Measurements from ENCODE around the gene CTRB1.

The CTRB1 gene

GRCh38 chr16:75225092-75225491 lies 6.3 kb downstream of the CTRB1 start:
- intact Hi-C loops (cut with micrococcal nuclease), result no loop called here
- Mint-ChIP-seq H3K36me3 (ENCODE audit: low read depth) (no peaks in the 10 kb centered on the region), H3K4me3 (no peak overlapping the region), H3K27me3 (peaks cover 85% of the 10 kb centered on the region), H3K27ac (no peak overlapping the region), H3K9me3 (no peaks in the 10 kb centered on the region), H3K4me1 (ENCODE audit: low read depth) (peaks cover 8% of the 10 kb centered on the region)

DNA sequence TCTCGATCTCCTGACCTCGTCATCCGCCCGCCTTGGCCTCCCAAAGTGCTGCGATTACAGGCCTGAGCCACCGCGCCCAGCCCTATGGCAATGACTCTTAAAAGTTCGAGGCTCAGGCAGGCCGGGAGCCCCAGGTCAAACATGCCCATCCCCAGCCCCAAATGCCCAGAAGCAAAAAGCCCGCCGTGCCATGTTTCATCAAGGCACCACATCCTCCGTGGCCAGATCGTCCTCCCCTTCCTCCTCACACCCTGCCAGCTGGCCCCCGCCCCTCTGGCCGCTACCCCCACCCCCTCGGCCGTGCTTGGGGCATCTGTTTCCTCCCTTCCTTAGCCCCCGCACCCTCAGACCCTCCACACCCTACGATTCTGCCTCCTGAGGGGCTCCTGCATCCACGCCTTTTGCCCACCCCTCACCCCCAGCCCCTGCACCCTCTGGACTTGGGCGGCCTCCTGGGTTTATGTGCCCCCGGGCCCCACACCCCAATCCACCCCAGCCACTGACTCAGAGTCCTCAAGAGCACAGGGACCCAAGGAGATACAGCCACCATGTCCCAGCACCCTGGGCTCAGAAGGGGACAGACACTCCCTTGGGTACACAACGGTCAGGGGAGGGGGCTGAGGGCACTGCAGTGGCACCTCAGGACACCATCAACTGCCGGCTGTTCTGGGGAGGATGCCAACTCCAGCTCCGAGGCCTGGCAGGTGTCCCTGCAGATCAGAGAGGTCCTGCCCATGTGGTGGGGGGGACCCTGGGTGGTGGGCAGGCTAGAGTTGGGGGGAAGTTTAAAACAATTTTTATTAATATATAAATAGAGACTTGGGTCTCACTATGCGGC lies 7.1 kb downstream of the CTRB1 start:
- no peak overlapping the region for H3K27ac Mint-ChIP-seq
- H3K4me1 Mint-ChIP-seq (ENCODE audit: low read depth), result peaks cover 8% of the 10 kb centered on the region
- no peaks in the 10 kb centered on the region for H3K36me3 Mint-ChIP-seq (ENCODE audit: low read depth)
- no peak overlapping the region for H3K4me3 Mint-ChIP-seq
- intact Hi-C loops (cut with micrococcal nuclease), result loop anchor here (2.0 kb wide), 1 partner anchor 19 kb away; the partner anchor contains the start of gene CTRB2
- no peaks in the 10 kb centered on the region for H3K9me3 Mint-ChIP-seq
- peaks cover 86% of the 10 kb centered on the region for H3K27me3 Mint-ChIP-seq

DNA sequence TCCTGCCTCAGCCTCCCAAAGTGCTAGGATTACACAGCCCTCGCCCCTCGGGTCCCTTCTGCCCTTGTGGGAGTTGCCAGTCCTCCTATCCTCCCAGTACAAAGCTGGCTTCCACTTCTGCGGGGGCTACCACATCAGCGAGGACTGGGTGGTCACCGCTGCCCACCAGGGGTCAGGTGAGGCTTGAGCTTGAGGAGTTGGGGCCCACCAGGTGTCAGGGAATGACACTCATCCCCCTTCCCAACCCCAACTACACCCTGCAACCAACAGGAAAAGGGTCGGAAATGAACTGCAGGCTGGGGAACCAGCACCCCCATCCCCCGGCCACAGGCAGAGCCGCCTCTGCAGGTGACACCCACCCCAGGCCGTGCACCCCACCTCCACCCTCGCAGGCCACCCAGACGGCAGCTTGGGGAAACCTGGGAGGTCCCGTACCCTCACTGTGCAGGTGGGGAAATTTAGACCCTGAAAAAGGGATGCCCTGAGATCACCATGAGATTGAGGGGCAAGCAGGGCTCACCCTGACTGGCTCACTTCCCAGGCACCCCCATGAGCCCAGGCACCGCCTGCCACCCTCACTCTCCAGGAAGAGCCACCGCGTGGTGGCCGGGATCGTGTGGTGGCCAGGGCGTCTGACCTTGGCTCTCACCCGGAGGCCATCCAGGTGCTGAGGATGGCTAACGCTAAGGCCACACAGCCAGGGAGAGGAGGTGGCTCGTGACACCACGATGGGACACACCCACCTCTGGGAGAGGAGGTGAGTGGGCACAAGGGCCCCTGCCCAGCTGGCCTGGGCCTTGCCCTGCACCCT lies 8.0 kb downstream of the CTRB1 start:
- Mint-ChIP-seq H3K27ac (no peak overlapping the region), H3K4me1 (ENCODE audit: low read depth) (peaks cover 8% of the 10 kb centered on the region), H3K27me3 (peaks cover 87% of the 10 kb centered on the region), H3K9me3 (no peaks in the 10 kb centered on the region), H3K4me3 (no peak overlapping the region), H3K36me3 (ENCODE audit: low read depth) (no peaks in the 10 kb centered on the region)
- intact Hi-C loops (cut with micrococcal nuclease), result loop anchor here (2.0 kb wide), 1 partner anchor 20 kb away; the partner anchor contains the start of gene CTRB2

DNA sequence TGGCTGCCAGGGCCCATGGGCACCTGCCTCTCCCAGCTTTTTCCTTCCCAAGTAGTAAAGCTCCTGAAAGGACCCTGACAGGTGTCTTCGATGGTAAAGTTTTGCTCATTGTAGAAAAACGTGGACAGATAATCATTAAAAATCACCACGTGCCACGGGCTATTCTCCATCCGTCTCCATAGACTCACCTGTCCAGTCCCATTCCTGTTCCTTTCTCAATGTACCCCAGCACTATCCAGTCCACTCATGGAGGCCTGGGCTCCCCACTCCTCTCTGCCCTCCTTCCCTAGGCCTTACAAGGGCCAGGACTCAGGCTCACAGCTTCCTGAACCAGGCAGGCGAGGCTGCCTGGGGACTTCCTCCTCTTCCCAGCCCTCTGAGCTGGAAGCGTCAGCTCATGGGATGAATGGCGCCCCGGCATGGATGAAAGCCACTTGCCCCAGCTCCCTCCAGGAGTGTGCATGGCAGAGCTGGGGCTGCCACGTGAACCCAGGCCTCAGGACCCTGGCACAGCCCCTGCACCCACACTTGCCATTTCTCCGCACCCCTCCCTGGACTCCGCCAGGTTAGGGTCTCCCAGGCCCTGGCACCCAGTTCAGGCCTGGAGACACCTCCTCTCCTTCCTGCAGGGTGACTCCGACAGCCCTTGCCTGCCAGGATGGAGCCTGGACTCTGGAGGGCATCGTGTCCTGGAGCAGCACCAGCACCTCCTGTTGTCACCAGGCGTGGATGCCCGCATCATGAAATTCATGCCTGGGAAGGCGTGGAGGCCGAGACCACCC lies 8.8 kb downstream of the CTRB1 start:
- peaks cover 1% of the 10 kb centered on the region for H3K4me1 Mint-ChIP-seq (ENCODE audit: low read depth)
- intact Hi-C loops (cut with micrococcal nuclease), result loop anchor here (2.0 kb wide), 1 partner anchor 21 kb away; the partner anchor contains the start of gene CTRB2
- H3K27me3 Mint-ChIP-seq, result peaks cover 88% of the 10 kb centered on the region
- H3K4me3 Mint-ChIP-seq, result no peak overlapping the region
- H3K9me3 Mint-ChIP-seq, result no peaks in the 10 kb centered on the region
- H3K36me3 Mint-ChIP-seq (ENCODE audit: low read depth), result no peaks in the 10 kb centered on the region
- H3K27ac Mint-ChIP-seq, result no peak overlapping the region

GRCh38 chr16:75228143-75228976 lies 9.6 kb downstream of the CTRB1 start:
- H3K36me3 Mint-ChIP-seq (ENCODE audit: low read depth), result no peaks in the 10 kb centered on the region
- H3K4me1 Mint-ChIP-seq (ENCODE audit: low read depth), result no peaks in the 10 kb centered on the region
- H3K27me3 Mint-ChIP-seq, result peaks cover 95% of the 10 kb centered on the region
- H3K27ac Mint-ChIP-seq, result no peak overlapping the region
- H3K4me3 Mint-ChIP-seq, result no peak overlapping the region
- intact Hi-C loops (cut with micrococcal nuclease), result no loop called here
- no peaks in the 10 kb centered on the region for H3K9me3 Mint-ChIP-seq

- H3K27ac Mint-ChIP-seq, result no peak overlapping the region
- H3K4me3 Mint-ChIP-seq, result no peak overlapping the region
- H3K36me3 Mint-ChIP-seq (ENCODE audit: low read depth), result no peaks in the 10 kb centered on the region
- no peaks in the 10 kb centered on the region for H3K4me1 Mint-ChIP-seq (ENCODE audit: low read depth)
- intact Hi-C loops (cut with micrococcal nuclease), result no loop called here
- H3K9me3 Mint-ChIP-seq, result no peaks in the 10 kb centered on the region
- H3K27me3 Mint-ChIP-seq, result peaks cover 99% of the 10 kb centered on the region
Measured at GRCh38 chr16:75229172-75230031, 10.6 kb downstream of the CTRB1 start.

GRCh38 chr16:75230471-75231110 lies 11.8 kb downstream of the CTRB1 start:
- H3K27me3 Mint-ChIP-seq, result peaks cover 99% of the 10 kb centered on the region
- no peaks in the 10 kb centered on the region for H3K36me3 Mint-ChIP-seq (ENCODE audit: low read depth)
- no peak overlapping the region for H3K4me3 Mint-ChIP-seq
- no peaks in the 10 kb centered on the region for H3K9me3 Mint-ChIP-seq
- no peaks in the 10 kb centered on the region for H3K4me1 Mint-ChIP-seq (ENCODE audit: low read depth)
- no peak overlapping the region for H3K27ac Mint-ChIP-seq
- intact Hi-C loops (cut with micrococcal nuclease), result no loop called here

GRCh38 chr16:75231570-75231969 lies 12.8 kb downstream of the CTRB1 start:
- H3K36me3 Mint-ChIP-seq (ENCODE audit: low read depth), result no peaks in the 10 kb centered on the region
- H3K4me1 Mint-ChIP-seq (ENCODE audit: low read depth), result no peaks in the 10 kb centered on the region
- H3K27ac Mint-ChIP-seq, result no peak overlapping the region
- intact Hi-C loops (cut with micrococcal nuclease), result no loop called here
- H3K4me3 Mint-ChIP-seq, result no peak overlapping the region
- H3K9me3 Mint-ChIP-seq, result no peaks in the 10 kb centered on the region
- peaks cover 99% of the 10 kb centered on the region for H3K27me3 Mint-ChIP-seq

GRCh38 chr16:75233611-75233938 lies 14.8 kb downstream of the CTRB1 start:
- Mint-ChIP-seq H3K4me3 (no peak overlapping the region), H3K9me3 (no peaks in the 10 kb centered on the region), H3K27ac (no peak overlapping the region), H3K36me3 (ENCODE audit: low read depth) (no peaks in the 10 kb centered on the region), H3K27me3 (peaks cover 99% of the 10 kb centered on the region), H3K4me1 (ENCODE audit: low read depth) (no peaks in the 10 kb centered on the region)
- intact Hi-C loops (cut with micrococcal nuclease), result loop anchor here (1.0 kb wide), 1 partner anchor 152 kb away; no protein-coding TSS in a partner anchor

DNA sequence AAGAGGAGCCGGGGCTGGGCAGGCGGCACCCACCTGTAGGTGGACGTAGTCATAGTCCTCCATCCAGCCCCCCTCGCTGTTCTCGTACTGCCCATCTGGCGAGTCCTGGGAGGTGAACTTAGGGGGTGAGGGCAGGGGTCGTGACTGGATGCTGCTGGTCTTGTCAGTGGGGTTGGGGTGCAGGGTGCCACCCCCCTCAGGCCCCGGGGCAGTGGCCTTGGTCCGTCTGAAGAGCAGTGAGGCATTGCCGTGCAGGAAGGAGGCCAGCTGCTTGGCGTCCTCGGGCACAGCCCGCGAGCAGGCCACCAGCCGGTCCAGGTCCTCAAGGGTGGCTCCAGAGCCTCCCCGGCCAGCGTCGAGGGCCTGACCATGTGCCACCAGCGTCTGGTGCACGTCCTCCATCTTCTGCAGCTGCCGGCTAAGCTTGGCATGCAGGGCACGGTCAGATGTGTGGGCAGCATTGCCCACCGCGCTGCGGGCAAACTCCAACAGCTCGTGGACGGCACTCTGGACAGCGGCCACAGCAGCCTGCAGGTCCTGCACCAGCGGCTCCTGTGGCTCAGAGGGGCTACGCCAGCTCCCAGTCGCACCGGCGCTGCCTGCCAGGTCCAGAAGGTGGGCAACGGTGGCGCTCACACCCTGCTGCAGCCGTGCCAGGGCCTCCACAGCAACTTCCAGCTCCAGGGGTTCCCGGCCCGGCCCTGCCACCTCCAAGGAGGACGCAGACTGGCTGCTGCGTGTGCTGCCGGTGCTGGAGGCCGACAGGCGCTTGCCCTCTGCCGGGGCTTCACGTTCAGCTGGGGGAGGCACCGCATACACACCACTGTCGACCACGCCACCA lies 16.3 kb downstream of the CTRB1 start:
- Mint-ChIP-seq H3K9me3 (no peaks in the 10 kb centered on the region), H3K27me3 (peaks cover 99% of the 10 kb centered on the region), H3K36me3 (ENCODE audit: low read depth) (no peaks in the 10 kb centered on the region), H3K27ac (no peak overlapping the region), H3K4me1 (ENCODE audit: low read depth) (no peaks in the 10 kb centered on the region), H3K4me3 (no peak overlapping the region)
- intact Hi-C loops (cut with micrococcal nuclease), result loop anchor here (1.0 kb wide), 1 partner anchor 167 kb away; no protein-coding TSS in a partner anchor

- Mint-ChIP-seq H3K4me3 (no peak overlapping the region), H3K4me1 (ENCODE audit: low read depth) (no peaks in the 10 kb centered on the region), H3K36me3 (ENCODE audit: low read depth) (no peaks in the 10 kb centered on the region), H3K27ac (no peak overlapping the region), H3K27me3 (peaks cover 99% of the 10 kb centered on the region), H3K9me3 (no peaks in the 10 kb centered on the region)
- intact Hi-C loops (cut with micrococcal nuclease), result no loop called here
Measured at GRCh38 chr16:75235721-75236193, 17.0 kb downstream of the CTRB1 start.

All from dendritic cell treated with granulocyte-macrophage colony-stimulating factor and Interleukin-4, amounts not matched to agents 40 ng/mL and 50 ng/mL, for 4 days (primary cell).